Measurements from ENCODE around the gene ANKDD1B. TPM values are rescaled to one million over a fixed set of nuclear protein-coding genes. Genes with fewer than 3 reads are reported as not detected.

ANKDD1B gene
- total RNA-seq, result 0.33 and 0.62 TPM in 2 replicates

GRCh38 chr5:75611311-75612225, at the start of gene ANKDD1B:
TSS of gene ANKDD1B (plus strand) at chr5:75611453. CDS start at chr5:75611635, 182 bp downstream.

GRCh38 chr5:75717082-75717922, 106.0 kb downstream of the ANKDD1B start, which contains the start of gene POC5:
TSS of gene POC5 (minus strand) at chr5:75717437. CDS start at chr5:75712937, 4,500 bp downstream.

Other genes with a start within 250 kb of the ANKDD1B start
- gene CERT1, start 99.8 kb upstream of the ANKDD1B start, total RNA-seq, result 25.0 and 42.0 TPM in 2 replicates
- gene POLK, start 99.6 kb upstream of the ANKDD1B start, total RNA-seq, result 44.2 and 57.0 TPM in 2 replicates
- 15.0 and 25.6 TPM in 2 replicates for gene POC5, start 106.0 kb downstream of the ANKDD1B start, total RNA-seq

Data from uterine smooth muscle cell (primary cell).